NT2/D1 (cell line): Measurements from ENCODE around the gene MEOX1.

Experiments used
- DNase-seq: peaks from one replicate; pipeline ENCODE4 v3.0.0-alpha.2; 2011; ENCODE audit warnings: low read depth, low spot score
- H3K27me3 ChIP-seq: 2 replicates; pipeline ENCODE4 v1.6.0; 2011; ENCODE audit warnings: mild to moderate bottlenecking; ENCODE audit not compliant: insufficient read length, insufficient read depth
- H3K36me3 ChIP-seq: 2 replicates; pipeline ENCODE4 v1.6.1; 2011; ENCODE audit warnings: mild to moderate bottlenecking, low read length, mixed read lengths; ENCODE audit not compliant: insufficient read depth, insufficient read length
- H3K4me1 ChIP-seq: 2 replicates; pipeline ENCODE4 v1.5.1; 2011; ENCODE audit not compliant: insufficient read depth, insufficient read length
- H3K4me3 ChIP-seq: 2 replicates; pipeline ENCODE4 v1.5.1; 2011; ENCODE audit warnings: low read depth; ENCODE audit not compliant: insufficient read length
- H3K9ac ChIP-seq: 2 replicates; pipeline ENCODE4 v1.6.0; 2011; ENCODE audit warnings: low read depth; ENCODE audit not compliant: insufficient read length
- H3K9me3 ChIP-seq: 2 replicates; pipeline ENCODE4 v1.5.1; 2011; ENCODE audit warnings: mild to moderate bottlenecking, low read length; ENCODE audit not compliant: insufficient read depth
- SUZ12 ChIP-seq: IDR thresholded peaks from 2 replicates; pipeline ENCODE4 v1.6.1; 2011; ENCODE audit not compliant: insufficient read length, insufficient read depth; ENCODE audit errors: extremely low read depth
- YY1 ChIP-seq: IDR thresholded peaks from 2 replicates; pipeline ENCODE4 v1.6.1; 2011; ENCODE audit not compliant: insufficient read length, insufficient read depth
- ZNF274 ChIP-seq: IDR thresholded peaks from 2 replicates; pipeline ENCODE4 v1.6.1; 2011; ENCODE audit warnings: mild to moderate bottlenecking, low read depth, low read length

The MEOX1 gene

GRCh38 chr17:43661699-43662412 lies at the start of gene MEOX1:
TSS of gene MEOX1 (minus strand) at chr17:43661922. CDS start at chr17:43661534, 388 bp downstream.
- H3K4me3 ChIP-seq: no peak within 1 kb of the TSS
- H3K4me1 ChIP-seq: peaks cover 23% of the 10 kb centered on the region
- H3K27me3 ChIP-seq: no peaks in the 10 kb centered on the region

DNA sequence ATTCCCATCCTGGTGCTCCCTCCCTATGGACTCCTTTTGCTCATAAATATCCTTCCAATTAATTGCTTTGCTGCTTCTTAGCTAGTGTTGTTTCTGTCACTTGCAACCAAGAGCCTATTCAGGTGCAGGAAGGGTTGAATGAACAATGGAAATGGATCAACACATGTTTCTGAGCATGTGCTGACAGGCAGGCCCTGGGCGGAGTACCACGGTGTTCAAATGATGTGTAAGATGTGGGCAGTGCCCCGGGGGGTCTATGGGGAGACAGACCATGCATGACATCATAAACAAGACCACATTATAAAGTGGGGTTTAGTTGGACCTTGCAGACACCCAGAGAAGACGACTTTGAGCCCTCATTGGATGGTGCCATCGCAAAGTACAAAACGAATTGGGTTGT lies 48.4 kb upstream of the MEOX1 start:
- H3K4me1 ChIP-seq: no peaks in the 10 kb centered on the region
- no peak for DNase-seq
- TF ChIP-seq SUZ12 (no peak), ZNF274 (no peak)
- no peak overlapping the region for H3K4me3 ChIP-seq
- no peaks in the 10 kb centered on the region for H3K9me3 ChIP-seq
- no peak overlapping the region for H3K9ac ChIP-seq
- peaks cover 47% of the 10 kb centered on the region for H3K27me3 ChIP-seq
- no peaks in the 10 kb centered on the region for H3K36me3 ChIP-seq

More at GRCh38 chr17:43661699-43662412, at the start of gene MEOX1:
- Histone ChIP-seq H3K9me3 (no peaks in the 10 kb centered on the region), H3K9ac (no peak within 1 kb of the TSS), H3K36me3 (no peaks in the 10 kb centered on the region)
- DNase-seq: no peak
- TF ChIP-seq YY1: no peak
- TF ChIP-seq ZNF274: no peak
- TF ChIP-seq SUZ12: no peak

DNA sequence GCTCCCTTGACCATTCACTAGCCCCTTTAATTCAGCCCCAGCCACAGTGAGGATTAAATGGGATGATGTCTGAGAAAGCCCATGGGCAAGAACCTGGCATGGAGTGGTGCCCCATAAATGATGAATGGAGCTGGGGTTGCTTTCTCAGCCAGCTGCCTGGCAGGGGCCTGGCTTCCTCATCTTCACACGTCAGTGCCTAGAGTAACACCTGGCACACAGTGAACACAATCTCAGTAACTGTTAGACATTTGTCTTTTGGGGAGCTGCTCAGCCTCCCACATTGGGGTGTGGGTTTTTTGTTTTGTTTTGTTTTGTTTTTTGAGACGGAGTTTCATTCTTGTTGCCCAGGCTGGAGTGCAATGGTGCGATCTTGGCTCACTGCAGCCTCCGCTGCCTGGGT lies 47.5 kb upstream of the MEOX1 start:
- Histone ChIP-seq H3K27me3 (peaks cover 38% of the 10 kb centered on the region), H3K36me3 (no peaks in the 10 kb centered on the region), H3K4me3 (no peak overlapping the region), H3K9me3 (no peaks in the 10 kb centered on the region), H3K4me1 (peaks cover 2% of the 10 kb centered on the region), H3K9ac (no peak overlapping the region)
- no peak for DNase-seq
- TF ChIP-seq SUZ12 (no peak), YY1 (no peak), ZNF274 (no peak)

- H3K4me1 ChIP-seq: peaks cover 2% of the 10 kb centered on the region
- H3K9ac ChIP-seq: no peak overlapping the region
- H3K27me3 ChIP-seq: peaks cover 18% of the 10 kb centered on the region
- no peaks in the 10 kb centered on the region for H3K9me3 ChIP-seq
- TF ChIP-seq SUZ12 (no peak), ZNF274 (no peak), YY1 (no peak)
- H3K36me3 ChIP-seq: no peaks in the 10 kb centered on the region
- no peak for DNase-seq
- no peak overlapping the region for H3K4me3 ChIP-seq
These were observed 45.5 kb upstream of the MEOX1 start for GRCh38 chr17:43707184-43707583.

DNA sequence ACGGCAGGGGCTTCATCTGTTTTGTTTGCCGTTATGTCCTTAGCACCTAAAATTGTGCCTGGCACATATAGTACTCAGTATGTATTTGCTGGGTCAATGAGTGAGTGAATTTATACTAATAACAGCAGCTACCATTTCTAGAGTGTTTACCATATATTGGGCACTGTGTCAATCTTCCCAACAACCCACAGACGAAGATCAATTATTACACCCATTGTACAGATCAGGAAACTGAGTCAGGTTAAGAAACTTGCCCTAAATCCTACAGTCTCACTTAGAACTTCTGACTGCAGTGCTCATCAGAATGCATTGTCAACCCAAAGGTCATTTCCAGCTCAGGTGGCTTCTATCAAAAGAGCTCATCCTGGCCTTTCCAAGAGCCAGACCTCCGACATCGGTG lies 44.5 kb upstream of the MEOX1 start:
- Histone ChIP-seq H3K36me3 (no peaks in the 10 kb centered on the region), H3K4me1 (peaks cover 5% of the 10 kb centered on the region), H3K27me3 (peaks cover 10% of the 10 kb centered on the region), H3K9ac (no peak overlapping the region), H3K4me3 (no peak overlapping the region), H3K9me3 (no peaks in the 10 kb centered on the region)
- TF ChIP-seq YY1 (no peak), ZNF274 (no peak), SUZ12 (no peak)
- no peak for DNase-seq

DNA sequence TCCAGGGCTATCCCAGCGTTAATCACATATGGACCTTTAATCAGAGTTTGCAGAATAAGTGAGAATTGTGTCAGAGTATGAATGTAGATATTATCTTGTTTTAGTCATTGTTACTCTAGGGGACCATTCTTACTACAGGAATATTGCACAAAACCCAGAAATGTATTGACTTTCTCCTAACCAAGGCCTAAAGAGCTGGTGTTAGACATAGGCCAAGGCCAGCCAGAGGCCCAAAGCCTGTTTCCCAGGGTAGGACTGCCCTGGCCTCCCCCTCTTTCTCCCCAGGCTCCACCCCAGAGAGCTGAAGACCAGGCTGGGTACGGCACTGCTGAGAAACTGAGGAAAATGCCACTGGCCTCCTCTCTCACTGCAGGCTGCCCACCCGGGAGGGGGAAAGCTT lies 41.9 kb upstream of the MEOX1 start:
- Histone ChIP-seq H3K4me1 (peaks cover 6% of the 10 kb centered on the region), H3K36me3 (no peaks in the 10 kb centered on the region), H3K9me3 (peaks cover 5% of the 10 kb centered on the region; the same call in 1 of the 2 replicates), H3K27me3 (no peaks in the 10 kb centered on the region), H3K4me3 (no peak overlapping the region), H3K9ac (no peak overlapping the region)
- TF ChIP-seq YY1 (no peak), ZNF274 (no peak), SUZ12 (no peak)
- no peak for DNase-seq

GRCh38 chr17:43702637-43703036 lies 40.9 kb upstream of the MEOX1 start:
- Histone ChIP-seq H3K36me3 (no peaks in the 10 kb centered on the region), H3K9me3 (peaks cover 5% of the 10 kb centered on the region; the same call in 1 of the 2 replicates), H3K4me1 (peaks cover 6% of the 10 kb centered on the region), H3K9ac (no peak overlapping the region), H3K27me3 (no peaks in the 10 kb centered on the region), H3K4me3 (no peak overlapping the region)
- TF ChIP-seq ZNF274: no peak
- no peak for TF ChIP-seq YY1
- no peak for TF ChIP-seq SUZ12
- DNase-seq: peak; percentile 30
